HG03175 (cell line): ENCODE results near the gene SLC24A3.

Experiments
- ATAC-seq: cut with Tn5 transposase; IDR thresholded peaks from one replicate; pipeline ENCODE4 v1.9.1; 2021; ENCODE audit warnings: mild to moderate bottlenecking, moderate library complexity; ENCODE audit not compliant: unreplicated experiment

SLC24A3 gene

DNA sequence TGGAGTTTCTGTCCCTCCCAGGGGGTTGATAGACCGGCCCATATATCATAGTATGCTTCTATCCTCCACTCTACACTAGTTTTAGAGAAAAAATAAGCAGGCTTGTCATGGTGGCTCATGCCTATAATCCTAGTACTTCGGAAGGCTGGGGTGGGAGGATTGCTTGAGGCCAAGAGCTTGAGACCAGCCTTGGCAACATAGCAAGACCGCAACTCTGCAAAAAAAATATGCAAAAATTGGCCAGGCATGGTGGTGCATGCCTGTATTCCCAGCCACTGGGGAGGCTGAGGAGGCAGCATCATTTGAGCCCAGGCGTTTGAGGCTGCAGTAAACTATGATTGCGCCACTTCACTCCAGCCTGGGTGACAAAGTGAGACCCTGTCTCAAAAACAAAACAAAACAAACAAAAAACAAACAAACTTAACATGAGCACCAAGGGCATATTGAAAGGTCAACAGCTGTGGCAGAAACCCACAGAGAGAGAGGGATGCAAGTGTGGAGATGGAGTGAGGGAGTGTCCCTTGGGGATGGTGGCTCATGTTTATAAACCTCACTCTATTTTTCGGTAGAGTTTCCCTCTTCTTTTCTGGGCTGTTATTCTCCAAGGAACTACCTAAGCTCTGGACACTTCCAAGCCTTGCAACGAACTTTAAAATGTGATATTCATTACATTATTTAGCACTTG, 24.1 kb downstream of the SLC24A3 start:
- no peak for ATAC-seq

- no peak for ATAC-seq
These were observed 29.0 kb downstream of the SLC24A3 start for GRCh38 chr20:19241440-19241839.

- ATAC-seq: no peak
These were observed 31.8 kb downstream of the SLC24A3 start for GRCh38 chr20:19244291-19244690.

GRCh38 chr20:19249106-19249879, 36.9 kb downstream of the SLC24A3 start:
- no peak for ATAC-seq

- ATAC-seq: no peak
These were observed 37.9 kb downstream of the SLC24A3 start for GRCh38 chr20:19250346-19250745.

GRCh38 chr20:19251506-19251905, 39.1 kb downstream of the SLC24A3 start:
- ATAC-seq: no peak

DNA sequence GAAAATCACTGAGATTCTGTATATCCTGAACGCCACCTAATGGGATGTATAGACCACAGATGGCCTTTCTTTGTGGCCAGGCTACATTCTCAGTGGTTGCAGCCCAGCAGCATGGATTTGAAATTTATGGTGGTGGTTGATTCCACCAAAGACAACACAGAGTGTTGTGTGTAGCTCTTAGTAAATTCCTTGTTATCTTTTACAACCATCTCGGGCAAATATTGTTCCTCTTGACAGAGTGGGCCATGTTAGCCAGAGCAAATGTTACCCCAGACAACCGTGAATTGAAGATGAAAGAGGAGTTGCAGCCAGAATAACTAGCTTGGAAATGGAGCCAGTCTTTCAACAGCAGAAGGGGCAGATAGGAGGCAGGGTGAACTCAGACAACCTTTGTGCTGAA, 39.5 kb downstream of the SLC24A3 start:
- no peak for ATAC-seq

- ATAC-seq: no peak
These were observed 40.1 kb downstream of the SLC24A3 start for GRCh38 chr20:19252451-19253120.

DNA sequence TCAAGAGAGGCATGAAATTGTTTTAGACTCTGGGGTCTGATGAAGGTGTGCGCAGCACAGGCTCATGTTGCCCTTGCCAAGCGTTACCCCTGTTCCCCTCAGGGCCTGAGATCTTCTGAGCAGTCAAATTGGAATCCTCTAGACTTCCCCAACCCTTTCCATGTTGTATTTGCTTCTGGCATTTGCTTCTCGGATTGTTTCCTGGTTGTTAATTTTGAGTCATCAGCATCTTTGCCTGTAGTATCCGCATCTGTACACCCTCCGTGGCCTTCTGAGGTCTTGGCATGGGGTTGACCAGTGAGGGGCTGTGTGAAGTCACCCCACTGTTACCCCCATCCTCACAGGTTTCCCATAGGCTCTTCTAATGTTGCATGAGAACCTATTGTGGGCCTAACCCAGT, 40.9 kb downstream of the SLC24A3 start:
- no peak for ATAC-seq

- no peak for ATAC-seq
These were observed 41.7 kb downstream of the SLC24A3 start for GRCh38 chr20:19253916-19254820.

DNA sequence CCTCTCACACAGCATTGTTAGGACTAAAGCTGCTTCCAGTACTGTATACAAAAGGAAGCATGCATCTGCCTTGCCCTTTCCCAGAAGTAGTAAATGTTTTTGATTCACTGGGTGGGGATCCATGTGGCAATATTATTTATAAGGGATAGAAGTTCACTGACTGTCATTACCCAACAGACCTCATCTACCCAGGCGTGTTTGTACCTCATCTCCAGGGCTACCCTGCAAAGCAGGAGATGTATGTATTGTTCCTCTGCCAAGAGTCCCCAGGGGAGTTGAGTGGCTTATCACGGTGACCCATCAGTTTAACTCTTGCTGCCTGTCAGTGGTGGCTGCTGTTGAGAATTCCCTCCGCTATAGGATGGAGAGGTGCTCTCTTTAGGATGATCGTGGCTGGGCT, 42.5 kb downstream of the SLC24A3 start:
- no peak for ATAC-seq

- ATAC-seq: no peak
These were observed 43.6 kb downstream of the SLC24A3 start for GRCh38 chr20:19256085-19256484.

GRCh38 chr20:19256906-19257595, 44.6 kb downstream of the SLC24A3 start:
- no peak for ATAC-seq

DNA sequence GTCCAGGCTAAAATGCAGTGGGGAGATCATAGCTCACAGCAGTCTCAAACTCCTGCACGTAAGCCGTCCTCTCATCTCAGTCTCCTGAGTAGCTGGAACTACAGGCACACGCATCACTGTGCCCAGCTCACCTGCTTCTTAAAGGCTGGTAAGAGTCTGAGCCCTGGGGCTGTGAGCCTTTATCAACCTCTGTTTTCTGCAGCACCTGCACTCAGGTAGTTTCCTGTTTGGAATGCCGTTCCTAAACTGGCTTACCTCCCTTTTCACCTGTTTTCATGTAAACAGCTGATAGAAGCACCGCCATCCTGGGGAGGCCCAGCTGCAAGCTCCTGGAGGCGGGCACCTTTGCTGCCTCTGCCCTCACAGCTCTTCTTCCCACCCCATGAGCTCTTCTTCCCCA, 45.4 kb downstream of the SLC24A3 start:
- ATAC-seq: no peak

- no peak for ATAC-seq
These were observed 46.7 kb downstream of the SLC24A3 start for GRCh38 chr20:19259141-19259591.

DNA sequence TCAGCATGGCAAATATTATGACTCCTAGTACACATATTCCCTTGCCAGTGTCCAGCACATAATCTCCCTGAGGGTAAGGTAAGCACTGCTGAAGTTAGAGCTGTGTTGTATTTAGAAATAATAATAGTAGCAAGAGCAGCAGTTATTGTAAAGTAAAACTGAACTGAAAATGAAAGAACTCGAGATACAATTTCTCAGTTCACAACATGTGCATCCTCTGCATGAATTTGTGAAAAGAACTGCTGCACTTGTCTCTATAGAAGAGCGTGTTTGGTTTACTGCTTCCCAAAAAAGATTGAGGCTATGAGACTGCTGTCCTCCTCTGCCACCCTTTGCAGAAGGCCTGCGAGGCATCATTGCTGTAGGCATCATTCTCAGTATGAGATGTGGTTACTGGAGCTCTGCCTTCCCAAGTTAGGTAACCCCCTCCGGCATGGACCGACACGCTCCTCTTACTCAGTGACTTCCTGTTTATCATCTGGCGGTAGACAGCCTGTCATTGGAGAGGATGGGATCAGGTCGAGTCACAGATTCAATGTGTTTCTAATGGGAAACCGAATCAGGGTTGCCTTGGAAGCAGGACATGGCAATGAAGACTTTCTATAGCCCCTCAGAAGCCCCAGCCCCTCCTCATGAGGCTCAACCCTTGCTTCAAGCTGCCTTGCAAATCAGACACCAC, 48.1 kb downstream of the SLC24A3 start:
- ATAC-seq: no peak

GRCh38 chr20:19264191-19264590, 51.7 kb downstream of the SLC24A3 start:
- ATAC-seq: no peak

- no peak for ATAC-seq
These were observed 53.4 kb downstream of the SLC24A3 start for GRCh38 chr20:19265646-19266374.

- ATAC-seq: no peak
These were observed 56.0 kb downstream of the SLC24A3 start for GRCh38 chr20:19268426-19268825.
